Measurements from ENCODE around the gene EPB41L2. TPM values are rescaled to one million over a fixed set of nuclear protein-coding genes. Genes with fewer than 3 reads are reported as not detected.

EPB41L2 gene
- total RNA-seq, 2 donors from 2014 or later, result 160 to 189 TPM

DNA sequence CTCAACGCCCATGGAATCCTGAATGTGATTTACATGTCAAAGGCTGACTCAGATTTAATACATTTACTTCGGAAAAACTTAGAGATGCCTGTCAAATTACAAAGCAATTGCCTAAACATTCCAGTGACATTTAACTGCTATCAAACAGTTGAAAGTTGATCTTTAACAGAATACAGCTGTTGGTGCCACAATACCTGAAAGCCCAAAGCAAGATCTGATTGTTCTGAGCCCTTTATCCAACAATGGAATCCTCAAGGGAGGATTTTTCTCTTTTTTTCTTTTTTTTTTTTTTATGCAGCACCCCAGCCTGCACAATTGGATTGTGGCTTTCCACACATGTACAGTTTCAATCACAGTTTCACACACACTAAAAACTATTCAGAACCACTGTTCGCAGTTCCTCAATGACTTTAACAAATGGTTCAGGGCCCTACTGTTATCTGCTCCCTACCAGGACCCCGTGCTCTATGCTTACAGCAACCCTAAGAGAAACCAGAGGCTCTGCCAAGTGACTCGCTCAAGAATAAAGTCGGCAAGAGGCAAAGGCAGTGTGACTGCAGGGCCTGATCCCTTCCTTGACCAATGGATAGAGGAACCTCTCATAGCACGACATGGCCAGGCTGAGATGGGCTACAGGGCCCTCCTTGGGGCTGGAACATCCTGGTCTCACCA is 33.3 kb downstream of the EPB41L2 start:
- peaks cover 33% of the 10 kb centered on the region for H3K4me1 Mint-ChIP-seq
- WGBS, 2 experiments (ENCODE audit: insufficient coverage in 1 of 2, insufficient read length in 1 of 2), result 55 to 57% methylated on average over 6 to 7 of the region's 7 CpGs
- peaks cover 5% of the 10 kb centered on the region for H3K9me3 ChIP-seq (ENCODE audit: control insufficient read depth, low read length)
- H3K36me3 ChIP-seq (ENCODE audit: control insufficient read depth, insufficient read depth, low read length), result no peaks in the 10 kb centered on the region
- no peaks in the 10 kb centered on the region for H3K27me3 Mint-ChIP-seq (ENCODE audit: insufficient read depth)
- no peaks in the 10 kb centered on the region for H3K9me3 Mint-ChIP-seq
- peak overlapping the region; percentile 92 for H3K27ac Mint-ChIP-seq
- H3K27me3 ChIP-seq (ENCODE audit: control insufficient read depth, insufficient read depth, low read length, poor library complexity, severe bottlenecking), result no peaks in the 10 kb centered on the region
- peak overlapping the region; percentile 33 for H3K4me3 Mint-ChIP-seq
- peak overlapping the region; percentile 64 for H3K4me3 ChIP-seq (ENCODE audit: low read length)
- TF ChIP-seq, protein P1, sequence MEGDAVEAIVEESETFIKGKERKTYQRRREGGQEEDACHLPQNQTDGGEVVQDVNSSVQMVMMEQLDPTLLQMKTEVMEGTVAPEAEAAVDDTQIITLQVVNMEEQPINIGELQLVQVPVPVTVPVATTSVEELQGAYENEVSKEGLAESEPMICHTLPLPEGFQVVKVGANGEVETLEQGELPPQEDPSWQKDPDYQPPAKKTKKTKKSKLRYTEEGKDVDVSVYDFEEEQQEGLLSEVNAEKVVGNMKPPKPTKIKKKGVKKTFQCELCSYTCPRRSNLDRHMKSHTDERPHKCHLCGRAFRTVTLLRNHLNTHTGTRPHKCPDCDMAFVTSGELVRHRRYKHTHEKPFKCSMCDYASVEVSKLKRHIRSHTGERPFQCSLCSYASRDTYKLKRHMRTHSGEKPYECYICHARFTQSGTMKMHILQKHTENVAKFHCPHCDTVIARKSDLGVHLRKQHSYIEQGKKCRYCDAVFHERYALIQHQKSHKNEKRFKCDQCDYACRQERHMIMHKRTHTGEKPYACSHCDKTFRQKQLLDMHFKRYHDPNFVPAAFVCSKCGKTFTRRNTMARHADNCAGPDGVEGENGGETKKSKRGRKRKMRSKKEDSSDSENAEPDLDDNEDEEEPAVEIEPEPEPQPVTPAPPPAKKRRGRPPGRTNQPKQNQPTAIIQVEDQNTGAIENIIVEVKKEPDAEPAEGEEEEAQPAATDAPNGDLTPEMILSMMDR (conservative IDR thresholded peaks at IDR 0.05), result no peak
- peak overlapping the region; percentile 47 for H3K27ac ChIP-seq (ENCODE audit: low read depth, low read length)
- peak; percentile 67 for DNase-seq
- H3K4me1 ChIP-seq (ENCODE audit: control insufficient read depth, insufficient read depth, low read length), result peaks cover 7% of the 10 kb centered on the region
- peak overlapping the region; percentile 34 for H3K9ac ChIP-seq (ENCODE audit: extremely low read depth, low read length, poor library complexity, severe bottlenecking)
- no peaks in the 10 kb centered on the region for H3K36me3 Mint-ChIP-seq (ENCODE audit: low read depth)

GRCh38 chr6:131027326-131027725 is 35.7 kb downstream of the EPB41L2 start:
- no peak overlapping the region for H3K4me3 Mint-ChIP-seq
- H3K4me1 Mint-ChIP-seq, result peaks cover 30% of the 10 kb centered on the region
- H3K9ac ChIP-seq (ENCODE audit: extremely low read depth, low read length, poor library complexity, severe bottlenecking), result no peak overlapping the region
- peaks cover 13% of the 10 kb centered on the region for H3K9me3 ChIP-seq (ENCODE audit: control insufficient read depth, low read length)
- H3K4me1 ChIP-seq (ENCODE audit: control insufficient read depth, insufficient read depth, low read length), result peaks cover 7% of the 10 kb centered on the region
- DNase-seq, result no peak
- 93% methylated on average over 2 of the region's 2 CpGs; no CpG with 5 or more reads in 1 of the 2 experiments for WGBS, 2 experiments (ENCODE audit: insufficient coverage in 1 of 2, insufficient read length in 1 of 2)
- no peaks in the 10 kb centered on the region for H3K27me3 Mint-ChIP-seq (ENCODE audit: insufficient read depth)
- TF ChIP-seq, protein P1 (conservative IDR thresholded peaks at IDR 0.05), result no peak
- no peaks in the 10 kb centered on the region for H3K27me3 ChIP-seq (ENCODE audit: control insufficient read depth, insufficient read depth, low read length, poor library complexity, severe bottlenecking)
- H3K36me3 ChIP-seq (ENCODE audit: control insufficient read depth, insufficient read depth, low read length), result peaks cover 2% of the 10 kb centered on the region
- H3K27ac ChIP-seq (ENCODE audit: low read depth, low read length), result no peak overlapping the region
- peaks cover 3% of the 10 kb centered on the region for H3K9me3 Mint-ChIP-seq
- H3K36me3 Mint-ChIP-seq (ENCODE audit: low read depth), result peaks cover 3% of the 10 kb centered on the region
- H3K4me3 ChIP-seq (ENCODE audit: low read length), result no peak overlapping the region
- H3K27ac Mint-ChIP-seq, result no peak overlapping the region

DNA sequence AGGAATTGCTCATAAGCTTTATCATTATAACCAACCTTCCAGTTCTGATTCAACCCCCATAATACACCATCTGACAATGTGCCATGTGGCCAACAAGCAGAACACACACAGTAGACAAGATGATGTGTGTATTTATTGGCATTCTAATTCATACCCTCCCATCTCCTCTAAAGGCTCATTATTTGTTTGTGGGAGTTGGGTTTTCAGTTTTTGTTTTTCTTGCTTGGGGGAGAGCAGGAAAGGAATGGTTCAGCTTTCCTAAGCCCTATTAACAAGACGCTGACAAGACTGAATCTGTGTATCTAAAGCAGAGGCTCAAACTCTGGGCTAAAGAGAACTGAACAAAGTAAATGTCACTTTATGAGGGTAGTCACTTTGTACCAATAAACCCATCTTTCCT is 36.8 kb downstream of the EPB41L2 start:
- DNase-seq, result no peak
- Mint-ChIP-seq H3K4me1 (peaks cover 30% of the 10 kb centered on the region), H3K4me3 (no peak overlapping the region), H3K36me3 (ENCODE audit: low read depth) (peaks cover 7% of the 10 kb centered on the region), H3K9me3 (peaks cover 8% of the 10 kb centered on the region), H3K27me3 (ENCODE audit: insufficient read depth) (no peaks in the 10 kb centered on the region), H3K27ac (peak overlapping the region; percentile 16)
- H3K4me3 ChIP-seq (ENCODE audit: low read length), result no peak overlapping the region
- TF ChIP-seq, protein P1 (conservative IDR thresholded peaks at IDR 0.05), result no peak
- no peak overlapping the region for H3K27ac ChIP-seq (ENCODE audit: low read depth, low read length)
- H3K9me3 ChIP-seq (ENCODE audit: control insufficient read depth, low read length), result peaks cover 24% of the 10 kb centered on the region
- H3K36me3 ChIP-seq (ENCODE audit: control insufficient read depth, insufficient read depth, low read length), result peaks cover 7% of the 10 kb centered on the region
- 95% methylated on average over 1 of the region's 1 CpG; no CpG with 5 or more reads in 1 of the 2 experiments for WGBS, 2 experiments (ENCODE audit: insufficient coverage in 1 of 2, insufficient read length in 1 of 2)
- H3K27me3 ChIP-seq (ENCODE audit: control insufficient read depth, insufficient read depth, low read length, poor library complexity, severe bottlenecking), result no peaks in the 10 kb centered on the region
- peaks cover 7% of the 10 kb centered on the region for H3K4me1 ChIP-seq (ENCODE audit: control insufficient read depth, insufficient read depth, low read length)
- H3K9ac ChIP-seq (ENCODE audit: extremely low read depth, low read length, poor library complexity, severe bottlenecking), result no peak overlapping the region

All from endodermal cell (in vitro differentiated cells).